Measurements from ENCODE around the gene ACBD6. TPM values are rescaled to one million over a fixed set of nuclear protein-coding genes. Genes with fewer than 3 reads are reported as not detected.

Gene ACBD6
- total RNA-seq, 4 donors from 2014 or later, result 33.3 to 44.0 (median 42.6) TPM

GRCh38 chr1:180513531-180513930, 11.2 kb upstream of the ACBD6 start:
- H3K4me3 ChIP-seq, result no peak overlapping the region
- H3K36me3 ChIP-seq, result no peaks in the 10 kb centered on the region
- no peaks in the 10 kb centered on the region for H3K9me3 ChIP-seq
- H3K4me1 ChIP-seq, result peaks cover 5 to 12% (median 11%) of the 10 kb centered on the region in 4 donors
- no peak overlapping the region for H3K27ac ChIP-seq (replicated peaks in 1 of 4)
- WGBS, result 83% methylated on average over 6 of the region's 6 CpGs
- TF ChIP-seq POLR2AphosphoS5 (IDR thresholded peaks at IDR 0.05), result no peak
- TF ChIP-seq EP300 (IDR thresholded peaks at IDR 0.05), result no peak
- TF ChIP-seq CTCF (IDR thresholded peaks at IDR 0.05), result no peak
- no peak for TF ChIP-seq POLR2A (IDR thresholded peaks at IDR 0.05; ENCODE audit: low read depth)
- no peak for DNase-seq (ENCODE audit: extremely low spot score)
- intact Hi-C loops (cut with DNase I), result no loop called here
- H3K27me3 ChIP-seq, result peaks cover 0 to 5% (median 0%) of the 10 kb centered on the region in 4 donors

GRCh38 chr1:180510882-180511281, 8.5 kb upstream of the ACBD6 start:
- Histone ChIP-seq H3K36me3 (no peaks in the 10 kb centered on the region), H3K27me3 (peaks cover 0 to 5% (median 0%) of the 10 kb centered on the region in 4 donors), H3K4me3 (no peak overlapping the region), H3K9me3 (no peaks in the 10 kb centered on the region), H3K27ac (replicated peaks in 1 of 4) (no peak overlapping the region), H3K4me1 (peaks cover 0 to 5% (median 4%) of the 10 kb centered on the region in 4 donors)
- DNase-seq (ENCODE audit: extremely low spot score), result no peak
- intact Hi-C loops (cut with DNase I), result no loop called here
- TF ChIP-seq POLR2AphosphoS5 (IDR thresholded peaks at IDR 0.05), result no peak
- no peak for TF ChIP-seq CTCF (IDR thresholded peaks at IDR 0.05)
- no peak for TF ChIP-seq EP300 (IDR thresholded peaks at IDR 0.05)
- no peak for TF ChIP-seq POLR2A (IDR thresholded peaks at IDR 0.05; ENCODE audit: low read depth)
- 98% methylated on average over 2 of the region's 2 CpGs for WGBS

- DNase-seq (ENCODE audit: extremely low spot score), result no peak
- Histone ChIP-seq H3K36me3 (no peaks in the 10 kb centered on the region), H3K4me1 (peaks cover 0 to under 1% (median 0%) of the 10 kb centered on the region in 4 donors), H3K27me3 (peaks cover 0 to 5% (median 0%) of the 10 kb centered on the region in 4 donors), H3K27ac (replicated peaks in 1 of 4) (no peak overlapping the region), H3K4me3 (no peak overlapping the region), H3K9me3 (no peaks in the 10 kb centered on the region)
- TF ChIP-seq CTCF (IDR thresholded peaks at IDR 0.05) (no peak), EP300 (IDR thresholded peaks at IDR 0.05) (no peak), POLR2A (IDR thresholded peaks at IDR 0.05; ENCODE audit: low read depth) (no peak), POLR2AphosphoS5 (IDR thresholded peaks at IDR 0.05) (no peak)
- WGBS, result 90% methylated on average over 2 of the region's 21 CpGs
- intact Hi-C loops (cut with DNase I), result no loop called here
These were observed 6.3 kb upstream of the ACBD6 start for GRCh38 chr1:180508725-180509097.

GRCh38 chr1:180507795-180508724, 5.7 kb upstream of the ACBD6 start:
- Histone ChIP-seq H3K27me3 (peaks cover 0 to 5% (median 0%) of the 10 kb centered on the region in 4 donors), H3K9me3 (no peaks in the 10 kb centered on the region), H3K36me3 (no peaks in the 10 kb centered on the region), H3K27ac (replicated peaks in 1 of 4) (no peak overlapping the region), H3K4me1 (peaks cover 3 to 7% (median 5%) of the 10 kb centered on the region in 4 donors), H3K4me3 (no peak overlapping the region)
- no peak for DNase-seq (ENCODE audit: extremely low spot score)
- intact Hi-C loops (cut with DNase I), result no loop called here
- 94% methylated on average over 12 of the region's 15 CpGs for WGBS
- TF ChIP-seq POLR2A (IDR thresholded peaks at IDR 0.05; ENCODE audit: low read depth), result no peak
- no peak for TF ChIP-seq POLR2AphosphoS5 (IDR thresholded peaks at IDR 0.05)
- no peak for TF ChIP-seq EP300 (IDR thresholded peaks at IDR 0.05)
- TF ChIP-seq CTCF (IDR thresholded peaks at IDR 0.05), result no peak
